Measurements from ENCODE around the gene PREB.

Gene PREB

DNA sequence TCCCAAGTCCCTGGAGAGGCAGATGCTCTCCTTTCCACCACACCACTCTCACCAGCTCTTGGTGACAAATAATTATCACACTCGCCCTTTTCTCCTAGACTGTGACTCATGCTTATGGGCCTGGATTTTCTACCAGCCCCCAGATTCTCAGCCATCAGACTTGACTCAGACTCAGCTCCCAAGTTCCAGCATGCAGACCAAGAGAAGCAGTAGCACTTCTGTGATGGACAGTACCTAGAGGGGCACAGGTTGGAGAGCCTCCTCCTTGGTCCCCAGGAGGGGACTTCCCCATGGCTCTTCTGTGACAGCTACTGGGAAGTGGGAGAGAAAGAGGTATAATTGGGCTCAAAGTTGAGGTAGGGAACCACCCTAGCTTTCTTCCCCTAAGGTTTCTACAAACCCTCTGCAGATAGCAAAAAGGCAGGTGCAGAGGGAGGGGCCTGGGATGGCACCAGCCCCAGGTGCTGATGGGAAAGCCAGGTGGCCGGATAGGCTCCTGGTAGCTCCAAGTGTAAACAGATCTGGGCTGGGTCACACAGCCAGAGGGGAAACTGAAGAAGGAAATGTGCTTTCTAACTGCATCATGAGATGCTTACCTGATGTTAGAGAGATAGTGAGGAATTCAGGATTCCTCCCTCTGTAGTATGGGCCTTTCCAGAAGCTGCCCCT lies 18.5 kb upstream of the PREB start:
- no peak for DNase-seq (ENCODE audit: low read depth)

GRCh38 chr2:27152102-27152795 lies 17.8 kb upstream of the PREB start:
- DNase-seq (ENCODE audit: low read depth) = no peak

GRCh38 chr2:27150639-27151230 lies 16.3 kb upstream of the PREB start:
- DNase-seq (ENCODE audit: low read depth) = no peak

DNA sequence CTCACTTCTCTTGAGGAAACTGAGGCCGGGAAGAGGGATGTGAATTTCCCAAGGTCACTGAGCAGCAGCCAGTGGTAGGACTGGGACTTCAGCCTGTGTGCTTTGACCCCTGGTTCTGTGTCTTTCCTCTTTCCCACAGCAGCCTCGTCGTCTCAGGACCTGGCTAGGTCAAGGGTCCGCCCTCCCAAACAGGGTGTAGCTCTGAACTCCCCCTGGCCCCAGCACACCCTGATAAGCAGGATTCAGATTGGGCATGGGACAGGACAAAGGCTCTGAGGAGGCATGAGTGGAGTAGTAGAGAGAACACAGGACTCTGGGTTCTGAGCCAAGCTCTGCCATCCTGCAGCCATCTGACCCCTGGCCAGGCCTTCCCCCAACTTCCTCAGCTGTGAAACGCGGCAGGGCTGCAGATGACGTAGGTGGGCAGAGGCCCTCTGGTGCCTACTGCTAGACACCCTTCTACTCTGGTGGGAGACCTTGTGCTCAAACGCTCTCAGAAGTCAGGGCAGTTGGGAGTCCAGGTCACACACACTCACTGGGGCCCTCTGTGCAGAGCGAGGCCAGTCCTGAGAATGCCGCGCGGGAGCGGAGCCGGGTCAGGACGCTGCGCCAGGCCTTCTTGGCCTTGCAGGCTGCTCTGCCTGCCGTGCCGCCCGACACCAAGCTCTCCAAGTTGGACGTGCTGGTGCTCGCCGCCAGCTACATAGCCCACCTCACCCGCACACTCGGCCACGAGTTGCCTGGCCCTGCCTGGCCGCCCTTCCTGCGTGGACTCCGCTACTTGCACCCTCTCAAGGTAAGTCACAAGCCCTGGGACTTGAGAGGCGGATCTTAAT lies 15.4 kb upstream of the PREB start:
- no peak for DNase-seq (ENCODE audit: low read depth)

DNA sequence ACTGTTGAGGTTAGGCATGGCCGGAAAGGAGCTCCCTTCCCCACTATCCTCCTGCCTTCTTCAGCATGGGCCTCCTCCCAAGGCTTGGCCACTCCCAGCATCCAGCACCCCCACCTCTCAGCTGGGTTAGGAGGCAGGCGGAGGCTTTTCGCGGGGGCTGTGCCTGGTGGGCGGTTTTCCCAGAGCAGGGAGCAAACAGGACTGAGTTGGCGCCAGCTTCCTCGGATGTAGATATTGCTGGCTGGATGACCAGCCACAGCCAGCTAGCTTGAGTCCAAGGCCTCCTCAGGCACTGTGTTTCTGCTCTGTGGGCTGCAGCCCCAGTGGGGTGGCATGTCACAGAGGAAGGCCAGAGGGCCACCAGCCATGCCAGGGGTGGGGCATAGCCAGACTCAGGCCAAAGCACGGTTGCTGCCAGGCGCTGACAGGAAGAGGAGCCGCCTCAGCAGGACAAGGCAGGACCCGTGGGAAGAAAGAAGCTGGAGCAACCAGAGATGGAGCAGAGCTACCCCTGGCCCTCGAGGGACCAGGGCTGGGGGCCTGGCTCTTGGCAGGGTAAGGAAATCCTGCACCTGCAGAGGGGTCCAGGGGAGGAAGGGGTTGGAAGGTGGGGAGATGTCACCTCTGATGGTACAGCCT lies 14.5 kb upstream of the PREB start, which contains the start of gene TCF23:
TCF23 (plus strand) TSS at position 204 of the 639 bp plus-strand sequence; CDS start at position 334, 130 bp downstream.
- no peak for DNase-seq (ENCODE audit: low read depth)

DNA sequence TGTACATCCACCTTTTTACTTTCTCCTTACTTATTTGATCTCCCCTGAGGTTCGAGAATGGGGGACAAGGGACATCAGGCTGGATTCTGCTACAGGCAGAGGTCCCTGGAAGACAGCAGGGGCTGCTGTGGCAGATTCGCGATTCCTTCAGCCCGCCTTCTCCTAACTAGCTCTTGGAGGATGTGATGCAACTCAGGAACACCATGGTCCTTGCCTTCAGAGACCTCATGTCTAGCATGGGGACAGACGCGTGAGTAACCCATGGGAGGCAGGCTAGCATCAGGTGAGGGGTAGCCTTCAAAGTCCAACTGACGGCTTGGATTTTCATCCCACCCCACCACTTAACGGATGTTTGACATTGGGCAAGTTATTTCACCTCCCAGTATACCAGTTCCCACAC lies 13.5 kb upstream of the PREB start:
- DNase-seq (ENCODE audit: low read depth) = no peak

- DNase-seq (ENCODE audit: low read depth) = no peak
Observed at GRCh38 chr2:27145682-27146081, 11.2 kb upstream of the PREB start.

GRCh38 chr2:27143285-27143684 lies 8.8 kb upstream of the PREB start:
- no peak for DNase-seq (ENCODE audit: low read depth)

- DNase-seq (ENCODE audit: low read depth) = no peak
Observed at GRCh38 chr2:27139310-27139709, 4.9 kb upstream of the PREB start, which contains the start of gene PRR30. PRR30 (minus strand) TSS chr2:27139410; CDS start chr2:27138329, 1,081 bp downstream.

- no peak for DNase-seq (ENCODE audit: low read depth)
Observed at GRCh38 chr2:27138111-27138510, 3.7 kb upstream of the PREB start.

DNA sequence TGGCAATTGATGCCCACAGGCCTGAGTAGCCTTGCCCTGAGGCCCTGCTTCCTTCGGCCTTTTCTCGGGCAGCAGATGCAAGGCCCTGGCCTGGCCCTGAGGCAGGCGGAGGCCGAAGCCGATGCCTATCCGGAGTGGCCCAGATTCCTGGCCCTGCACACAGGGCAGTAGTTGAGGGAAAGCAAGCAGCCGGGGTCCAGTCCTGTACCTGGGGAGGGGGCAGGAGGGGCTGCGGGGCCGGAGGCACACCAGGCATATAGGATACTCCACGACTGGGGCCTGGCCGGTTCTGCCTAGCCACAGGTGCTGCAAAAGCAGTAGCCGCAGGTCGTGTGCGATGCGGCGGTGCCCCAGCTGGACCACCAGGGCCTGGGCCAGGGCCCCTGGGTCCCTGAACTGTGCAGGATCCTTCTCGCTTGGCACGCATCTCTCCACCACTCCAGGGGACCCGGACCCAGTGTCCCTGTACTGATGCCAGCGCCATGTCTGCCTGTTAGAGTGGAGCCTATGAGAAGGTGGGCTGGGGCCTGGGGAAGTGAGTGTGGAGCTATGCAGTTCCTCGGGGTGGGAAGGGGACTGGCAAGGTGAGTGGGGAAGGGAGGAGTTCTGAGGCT lies 3.0 kb upstream of the PREB start:
- DNase-seq (ENCODE audit: low read depth) = no peak

DNA sequence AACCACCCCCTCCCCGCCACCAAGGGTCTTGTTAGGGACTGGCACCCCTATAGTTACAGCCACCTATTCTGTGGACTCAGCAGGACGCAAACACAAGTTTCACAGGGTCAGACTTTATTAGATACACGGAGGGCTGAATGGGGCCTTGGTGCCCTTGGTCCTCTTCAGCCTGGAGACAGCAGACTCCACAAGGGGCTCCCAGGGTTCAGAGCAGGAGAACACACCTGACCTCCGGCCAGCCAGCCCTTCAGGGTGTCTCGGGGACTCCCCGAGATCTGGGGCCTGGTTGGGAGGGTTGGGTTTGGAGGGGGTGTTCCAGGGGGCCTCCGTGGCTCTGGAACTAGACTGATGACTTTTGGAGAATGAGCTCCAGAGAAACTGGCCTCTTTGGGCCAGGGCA lies 2.3 kb upstream of the PREB start:
- DNase-seq (ENCODE audit: low read depth) = no peak

- DNase-seq (ENCODE audit: low read depth) = no peak
Observed at GRCh38 chr2:27135478-27135955, 1.1 kb upstream of the PREB start.

DNA sequence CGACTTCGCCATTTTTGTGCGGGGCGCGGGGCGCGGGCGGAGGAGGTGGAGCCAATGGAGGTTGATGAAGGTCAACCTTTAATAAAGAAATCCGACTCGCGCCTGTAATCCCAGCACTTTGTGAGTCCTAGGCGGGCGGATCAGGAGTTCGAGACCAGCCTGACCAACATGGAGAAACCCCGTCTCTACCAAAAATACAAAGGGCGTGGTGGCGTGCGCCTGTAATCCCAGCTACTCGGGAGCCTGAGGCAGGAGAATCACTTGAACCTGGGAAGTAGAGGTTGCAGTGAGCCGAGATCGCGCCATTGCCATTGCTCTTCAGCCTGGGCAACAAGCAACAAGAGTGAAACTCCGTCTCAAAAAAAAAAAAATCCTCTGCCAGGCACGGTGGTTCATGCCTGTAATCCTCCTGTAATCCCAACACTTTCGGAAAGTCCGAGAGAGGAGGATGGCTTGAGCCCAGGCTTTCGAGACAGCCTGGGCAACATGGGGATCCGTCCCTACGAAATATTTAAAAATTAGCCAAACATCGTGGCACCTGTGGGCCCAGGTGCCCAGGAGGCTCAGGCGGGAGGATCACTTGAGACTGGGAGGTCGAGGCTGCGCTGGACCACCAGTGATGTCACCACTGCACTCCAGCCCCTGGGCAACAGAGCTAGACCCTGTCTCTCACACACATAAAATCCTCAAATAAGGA lies 493 bp upstream of the PREB start:
- no peak for DNase-seq (ENCODE audit: low read depth)

GRCh38 chr2:27133195-27133875 lies 1.1 kb downstream of the PREB start:
- DNase-seq (ENCODE audit: low read depth) = no peak

DNA sequence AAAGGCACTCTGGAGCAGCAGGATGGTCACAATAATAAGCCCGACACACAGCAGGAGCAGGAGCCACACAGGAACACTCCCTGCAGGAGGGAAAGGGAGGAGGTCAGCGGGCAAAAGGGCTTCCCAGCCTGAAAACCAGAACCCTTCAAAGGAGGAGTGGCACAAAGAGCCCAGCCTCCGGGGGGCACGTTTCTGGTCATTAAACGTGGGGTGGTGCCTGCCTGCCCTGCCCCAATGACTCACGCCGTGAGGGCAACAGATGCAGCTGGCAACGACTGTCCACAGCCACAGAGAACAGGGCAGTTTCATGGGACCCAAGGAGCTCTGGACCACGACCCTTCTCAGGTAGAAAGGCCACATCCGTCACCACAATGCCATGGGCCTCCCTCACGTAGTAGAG lies 3.0 kb downstream of the PREB start:
- DNase-seq (ENCODE audit: low read depth) = no peak

DNA sequence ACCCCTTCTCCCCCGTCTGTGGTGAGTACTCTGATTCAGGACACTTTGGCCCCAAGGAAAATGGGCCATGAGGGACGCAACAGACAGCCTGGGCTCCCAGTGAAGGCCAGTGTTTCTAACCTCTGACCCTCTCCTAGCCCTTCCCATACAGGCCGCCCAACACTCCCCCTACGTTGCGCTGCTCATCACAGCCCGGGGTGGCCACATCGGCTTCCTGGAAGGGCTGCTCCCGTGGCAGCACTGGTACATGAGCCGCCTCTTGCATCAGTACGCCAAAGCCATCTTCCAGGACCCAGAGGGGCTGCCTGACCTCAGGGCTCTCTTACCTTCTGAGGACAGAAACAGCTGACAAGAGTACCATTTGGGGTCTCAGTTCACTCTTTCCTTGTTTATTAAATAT lies 4.0 kb downstream of the PREB start:
- DNase-seq (ENCODE audit: low read depth) = no peak

DNA sequence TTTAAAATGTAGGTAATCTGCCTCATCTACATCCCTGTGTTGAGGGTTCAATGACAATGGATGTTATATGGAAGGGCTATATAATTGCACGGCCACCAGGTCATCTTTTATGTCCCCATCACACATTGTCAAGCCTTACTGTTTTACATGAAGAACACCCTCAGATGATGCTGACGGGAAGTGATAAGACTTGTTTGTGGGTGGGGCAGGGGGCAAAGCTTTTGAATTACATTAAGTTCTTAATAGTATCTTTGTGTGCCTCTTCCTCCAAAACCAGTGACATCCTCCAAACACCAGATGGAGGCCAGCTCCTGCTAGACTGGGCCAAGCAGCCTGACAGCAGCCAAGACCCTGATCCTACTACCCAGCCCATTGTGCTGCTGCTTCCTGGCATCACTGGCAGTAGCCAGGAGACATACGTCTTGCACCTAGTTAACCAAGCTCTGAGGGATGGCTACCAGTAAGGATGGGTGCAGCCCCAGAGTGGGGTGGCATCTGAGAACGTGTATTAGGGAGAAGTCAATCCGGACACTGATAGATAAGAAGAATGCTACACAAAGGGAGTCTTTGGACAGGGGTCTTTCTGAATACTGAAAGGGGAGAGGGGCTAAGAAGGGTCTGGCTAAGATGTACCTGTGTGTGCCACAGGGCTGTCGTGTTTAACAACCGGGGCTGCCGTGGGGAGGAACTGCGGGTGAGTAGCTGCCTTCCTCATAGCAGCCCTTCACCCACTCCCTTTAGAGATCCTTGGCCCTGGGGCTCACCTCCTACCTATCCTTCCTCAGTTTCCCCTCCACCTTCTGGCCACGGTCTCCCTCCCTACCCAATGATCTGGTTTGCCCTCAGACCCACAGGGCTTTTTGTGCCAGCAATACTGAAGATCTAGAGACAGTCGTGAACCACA lies 5.5 kb downstream of the PREB start:
- no peak for DNase-seq (ENCODE audit: low read depth)
